ENCODE data around the gene GGPS1.
"Not testable (repeated sequence)": the region's sequence is repeated elsewhere in the genome, so short reads cannot be mapped to it uniquely, and the experiment has no call there.

- TF ChIP-seq POLR2A, POLR2AphosphoS5 (IDR thresholded peaks at IDR 0.05; ENCODE audit: low read depth, low read length): not testable (repeated sequence)
Measured at GRCh38 chr1:235381955-235382739, 53.8 kb downstream of the GGPS1 start.
